ENCODE data around the gene VEGFD. TPM values are rescaled to one million over a fixed set of nuclear protein-coding genes. Genes with fewer than 3 reads are reported as not detected.

VEGFD gene
- polyA plus RNA-seq, 3 donors, result not detected

DNA sequence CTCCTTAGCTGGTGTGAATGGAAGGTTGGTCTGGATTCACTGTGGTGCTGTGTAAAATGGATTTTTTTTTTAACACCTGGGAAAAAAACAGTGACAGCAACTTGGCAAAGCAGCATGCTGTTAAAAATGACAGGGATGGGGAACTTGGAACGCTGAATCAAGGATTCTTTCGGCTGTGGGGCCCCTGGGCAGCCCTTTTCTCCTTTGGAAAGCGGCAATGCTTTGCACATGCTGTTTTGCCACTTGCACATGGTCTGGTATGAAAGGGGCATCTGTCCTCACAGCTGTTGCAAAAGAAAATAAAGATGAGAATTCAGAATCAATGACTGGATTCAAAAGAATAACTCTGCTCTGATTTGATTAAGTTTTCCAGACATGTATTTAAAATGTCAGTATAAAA is 38.2 kb downstream of the VEGFD start:
- intact Hi-C loops (cut with micrococcal nuclease), result loop anchor here in 1 of 2 donors (5.0 to 10.0 kb wide), 2 partner anchors 119 to 221 kb away; no protein-coding TSS in a partner anchor

DNA sequence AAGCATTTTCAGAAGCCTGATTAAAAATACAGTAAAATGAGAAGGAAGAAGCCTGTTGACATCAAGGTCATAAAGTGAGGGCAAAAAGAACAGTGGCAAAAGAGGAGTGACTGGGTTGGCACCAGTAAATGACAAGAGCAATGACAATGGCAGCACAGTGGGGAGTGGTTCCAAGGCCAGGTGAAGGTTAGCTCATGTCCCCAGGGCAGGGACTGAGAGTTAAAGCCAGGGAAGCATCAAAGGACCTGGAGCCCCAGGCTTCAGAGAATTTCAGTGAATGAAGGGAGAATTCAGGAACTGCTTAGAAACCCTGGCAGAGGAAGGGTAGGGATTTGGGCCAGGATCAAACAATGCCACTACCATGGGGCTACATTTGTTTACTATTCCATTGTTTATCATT is 40.1 kb downstream of the VEGFD start:
- H3K27me3 ChIP-seq (ENCODE audit: control insufficient read depth in 2 of 2, insufficient read depth in 2 of 2, low read length in 2 of 2), result peaks cover 3 to 37% of the 10 kb centered on the region in 2 donors
- H3K4me1 ChIP-seq (ENCODE audit: control insufficient read depth in 1 of 2, insufficient read depth in 2 of 2, low read length in 2 of 2), result no peaks in the 10 kb centered on the region
- Mint-ChIP-seq H3K36me3 (no peaks in the 10 kb centered on the region), H3K9me3 (peaks cover 0 to 2% (median 0%) of the 10 kb centered on the region in 7 donors), H3K27me3 (ENCODE audit: low read depth in 3 of 3) (peaks cover 8 to 24% (median 15%) of the 10 kb centered on the region in 3 donors), H3K27ac (no peak overlapping the region), H3K4me3 (no peak overlapping the region), H3K4me1 (peaks cover under 1% of the 10 kb centered on the region)
- no peak overlapping the region for H3K4me3 ChIP-seq (replicated peaks in 1 of 3; ENCODE audit: low read depth in 2 of 3, low read length in 3 of 3)
- DNase-seq, result no peak
- no peak overlapping the region for H3K9ac ChIP-seq (ENCODE audit: insufficient read depth, low read length, poor library complexity, severe bottlenecking)
- H3K4me2 ChIP-seq (replicated peaks; ENCODE audit: extremely low read depth, low read length, poor library complexity, severe bottlenecking), result no peak overlapping the region
- intact Hi-C loops (cut with micrococcal nuclease), result loop anchor here in 1 of 2 donors (10.0 kb wide), 1 partner anchor 121 kb away; no protein-coding TSS in a partner anchor
- no peaks in the 10 kb centered on the region for H3K9me3 ChIP-seq (replicated peaks in 1 of 2; ENCODE audit: control insufficient read depth in 1 of 2, insufficient read depth in 1 of 2, low read length in 2 of 2)
- no peaks in the 10 kb centered on the region for H4K20me1 ChIP-seq (ENCODE audit: insufficient read depth, low read length)
- H3K27ac ChIP-seq (ENCODE audit: low read depth in 1 of 2, low read length in 2 of 2), result no peak overlapping the region
- TF ChIP-seq, protein P1, sequence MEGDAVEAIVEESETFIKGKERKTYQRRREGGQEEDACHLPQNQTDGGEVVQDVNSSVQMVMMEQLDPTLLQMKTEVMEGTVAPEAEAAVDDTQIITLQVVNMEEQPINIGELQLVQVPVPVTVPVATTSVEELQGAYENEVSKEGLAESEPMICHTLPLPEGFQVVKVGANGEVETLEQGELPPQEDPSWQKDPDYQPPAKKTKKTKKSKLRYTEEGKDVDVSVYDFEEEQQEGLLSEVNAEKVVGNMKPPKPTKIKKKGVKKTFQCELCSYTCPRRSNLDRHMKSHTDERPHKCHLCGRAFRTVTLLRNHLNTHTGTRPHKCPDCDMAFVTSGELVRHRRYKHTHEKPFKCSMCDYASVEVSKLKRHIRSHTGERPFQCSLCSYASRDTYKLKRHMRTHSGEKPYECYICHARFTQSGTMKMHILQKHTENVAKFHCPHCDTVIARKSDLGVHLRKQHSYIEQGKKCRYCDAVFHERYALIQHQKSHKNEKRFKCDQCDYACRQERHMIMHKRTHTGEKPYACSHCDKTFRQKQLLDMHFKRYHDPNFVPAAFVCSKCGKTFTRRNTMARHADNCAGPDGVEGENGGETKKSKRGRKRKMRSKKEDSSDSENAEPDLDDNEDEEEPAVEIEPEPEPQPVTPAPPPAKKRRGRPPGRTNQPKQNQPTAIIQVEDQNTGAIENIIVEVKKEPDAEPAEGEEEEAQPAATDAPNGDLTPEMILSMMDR (IDR thresholded peaks at IDR 0.05), result no peak
- H2AFZ ChIP-seq (ENCODE audit: insufficient read depth, low read depth, low read length, poor library complexity, severe bottlenecking), result no peak overlapping the region
- no peaks in the 10 kb centered on the region for H3K79me2 ChIP-seq (ENCODE audit: insufficient read depth, low read length)
- H3K36me3 ChIP-seq (replicated peaks in 1 of 2; ENCODE audit: control insufficient read depth in 1 of 2, insufficient read depth in 2 of 2, low read length in 2 of 2), result no peaks in the 10 kb centered on the region

More for the DNA sequence above, 38.2 kb downstream of the VEGFD start:
- TF ChIP-seq, protein P1 (IDR thresholded peaks at IDR 0.05), result no peak
- Histone ChIP-seq H3K36me3 (replicated peaks in 1 of 2; ENCODE audit: control insufficient read depth in 1 of 2, insufficient read depth in 2 of 2, low read length in 2 of 2) (no peaks in the 10 kb centered on the region), H3K4me1 (ENCODE audit: control insufficient read depth in 1 of 2, insufficient read depth in 2 of 2, low read length in 2 of 2) (peaks cover 6 to 8% of the 10 kb centered on the region in 2 donors), H3K27me3 (ENCODE audit: control insufficient read depth in 2 of 2, insufficient read depth in 2 of 2, low read length in 2 of 2) (peaks cover 3 to 28% of the 10 kb centered on the region in 2 donors), H3K27ac (ENCODE audit: low read depth in 1 of 2, low read length in 2 of 2) (no peak overlapping the region), H3K4me3 (replicated peaks in 1 of 3; ENCODE audit: low read depth in 2 of 3, low read length in 3 of 3) (no peak overlapping the region), H3K9ac (ENCODE audit: insufficient read depth, low read length, poor library complexity, severe bottlenecking) (no peak overlapping the region), H2AFZ (ENCODE audit: insufficient read depth, low read depth, low read length, poor library complexity, severe bottlenecking) (no peak overlapping the region), H3K4me2 (replicated peaks; ENCODE audit: extremely low read depth, low read length, poor library complexity, severe bottlenecking) (no peak overlapping the region), H3K79me2 (ENCODE audit: insufficient read depth, low read length) (no peaks in the 10 kb centered on the region), H3K9me3 (replicated peaks in 1 of 2; ENCODE audit: control insufficient read depth in 1 of 2, insufficient read depth in 1 of 2, low read length in 2 of 2) (no peaks in the 10 kb centered on the region), H4K20me1 (ENCODE audit: insufficient read depth, low read length) (no peaks in the 10 kb centered on the region)
- no peaks in the 10 kb centered on the region for H3K36me3 Mint-ChIP-seq
- no peak for DNase-seq
- peaks cover under 1 to 30% (median 14%) of the 10 kb centered on the region in 3 donors for H3K27me3 Mint-ChIP-seq (ENCODE audit: low read depth in 3 of 3)
- peaks cover 13% of the 10 kb centered on the region for H3K4me1 Mint-ChIP-seq
- no peak overlapping the region for H3K27ac Mint-ChIP-seq
- WGBS (ENCODE audit: insufficient coverage), result 60% methylated on average over 1 of the region's 3 CpGs
- H3K4me3 Mint-ChIP-seq, result no peak overlapping the region
- H3K9me3 Mint-ChIP-seq, result peaks cover 0 to 2% (median 0%) of the 10 kb centered on the region in 7 donors
